Uterus (tissue), 4 donors: Measurements from ENCODE around the gene ME1. TPM values are rescaled to one million over a fixed set of nuclear protein-coding genes. Genes with fewer than 3 reads are reported as not detected.
"Not testable (repeated sequence)": the region's sequence is repeated elsewhere in the genome, so short reads cannot be mapped to it uniquely, and the experiment has no call there.

Experiments
- DNase-seq, 2 donors: peaks; one replicate each; pipeline ENCODE4 v3.0.0-alpha.2; 2019 to 2020
- H3K27ac ChIP-seq, 2 donors: fragments of 200-600 bp; sonication (generic); 1 replicate in 1 of 2; 2 replicates in 1 of 2; pipeline ENCODE4 v1.5.1; 2016 to 2018
- H3K27me3 ChIP-seq, 2 donors: fragments of 200-600 bp; sonication (generic); one replicate each; pipeline ENCODE4 v1.5.1; 2018 to 2019; ENCODE audit warnings: control low read depth in 1 of 2
- H3K36me3 ChIP-seq, 2 donors: fragments of 200-600 bp; sonication (generic); one replicate each; pipeline ENCODE4 v1.5.1; 2019; ENCODE audit warnings: control low read depth in 1 of 2
- H3K4me1 ChIP-seq, 2 donors: fragments of 200-600 bp; sonication (generic); one replicate each; pipeline ENCODE4 v1.5.1; 2018 to 2019; ENCODE audit warnings: control low read depth in 1 of 2
- H3K4me3 ChIP-seq, 2 donors: fragments of 200-600 bp; sonication (generic); 1 replicate in 1 of 2; 2 replicates in 1 of 2; pipeline ENCODE4 v1.5.1; 2018 to 2019; ENCODE audit warnings: mild to moderate bottlenecking in 1 of 2
- H3K9me3 ChIP-seq, 2 donors: fragments of 200-600 bp; sonication (generic); one replicate each; pipeline ENCODE4 v1.5.1; 2019; ENCODE audit warnings: control low read depth in 1 of 2
- CTCF ChIP-seq, 4 experiments: fragments of 200-600 bp in 2 of 4; fragments of 450-650 bp in 2 of 4; sonication (generic) in 2 of 4; IDR thresholded peaks; one replicate each; pipeline ENCODE4 v1.5.1; 2016 to 2019; ENCODE audit warnings: antibody characterized with exemption in 4 of 4, mild to moderate bottlenecking in 2 of 4, moderate library complexity in 1 of 4
- POLR2A ChIP-seq, 2 donors: fragments of 450-650 bp; IDR thresholded peaks; one replicate each; pipeline ENCODE4 v1.6.1; 2016; ENCODE audit warnings: antibody characterized with exemption in 2 of 2, mild to moderate bottlenecking in 1 of 2, moderate library complexity in 1 of 2
- intact Hi-C: fragments of 100-400 bp; cut with DNase I; formaldehyde crosslinking; loops from one replicate; pipeline ENCODE4 v1.15.1; 2023; ENCODE audit warnings: low total_unique reads
- total RNA-seq, 4 donors: library from RNA; depleted of rRNA in 3 of 4; stranded (reverse); fragments of >200 nt in 3 of 4; gene quantifications; one replicate each; pipeline versions ENCODE4 v1.1.0 to v1.2.4, GENCODE V29; 2014 to 2023
- donor health status: DM: yes; HTN: yes; CAD: no.

Gene ME1
- total RNA-seq, 4 donors from 2014 or later, result 1.0 to 18.5 (median 3.2) TPM

GRCh38 chr6:83459663-83460062, 28.8 kb upstream of the ME1 start:
- Histone ChIP-seq H3K27me3 (no peaks in the 10 kb centered on the region), H3K36me3 (no peaks in the 10 kb centered on the region), H3K27ac (no peak overlapping the region), H3K9me3 (no peaks in the 10 kb centered on the region), H3K4me3 (no peak overlapping the region), H3K4me1 (no peaks in the 10 kb centered on the region)
- TF ChIP-seq POLR2A (IDR thresholded peaks at IDR 0.05) (no peak), CTCF (IDR thresholded peaks at IDR 0.05) (no peak)
- intact Hi-C loops, result no loop called here
- DNase-seq, result no peak

- H3K9me3 ChIP-seq, H3K27me3 ChIP-seq, H3K36me3 ChIP-seq, H3K4me1 ChIP-seq, H3K27ac ChIP-seq, intact Hi-C loops, H3K4me3 ChIP-seq, DNase-seq: not testable (repeated sequence)
Observed at GRCh38 chr6:83450015-83450414, 19.2 kb upstream of the ME1 start.

- H3K4me3 ChIP-seq, H3K27me3 ChIP-seq, DNase-seq, H3K4me1 ChIP-seq, H3K27ac ChIP-seq, intact Hi-C loops, H3K36me3 ChIP-seq, H3K9me3 ChIP-seq: not testable (repeated sequence)
Observed at GRCh38 chr6:83444086-83444699, 13.3 kb upstream of the ME1 start.

- DNase-seq, result no peak
- Histone ChIP-seq H3K36me3 (no peaks in the 10 kb centered on the region), H3K27me3 (no peaks in the 10 kb centered on the region), H3K4me1 (no peaks in the 10 kb centered on the region), H3K27ac (no peak overlapping the region), H3K9me3 (no peaks in the 10 kb centered on the region), H3K4me3 (no peak overlapping the region)
- intact Hi-C loops, result no loop called here
- TF ChIP-seq CTCF (IDR thresholded peaks at IDR 0.05) (no peak), POLR2A (IDR thresholded peaks at IDR 0.05) (no peak)
Observed at GRCh38 chr6:83443516-83443915, 12.7 kb upstream of the ME1 start.

DNA sequence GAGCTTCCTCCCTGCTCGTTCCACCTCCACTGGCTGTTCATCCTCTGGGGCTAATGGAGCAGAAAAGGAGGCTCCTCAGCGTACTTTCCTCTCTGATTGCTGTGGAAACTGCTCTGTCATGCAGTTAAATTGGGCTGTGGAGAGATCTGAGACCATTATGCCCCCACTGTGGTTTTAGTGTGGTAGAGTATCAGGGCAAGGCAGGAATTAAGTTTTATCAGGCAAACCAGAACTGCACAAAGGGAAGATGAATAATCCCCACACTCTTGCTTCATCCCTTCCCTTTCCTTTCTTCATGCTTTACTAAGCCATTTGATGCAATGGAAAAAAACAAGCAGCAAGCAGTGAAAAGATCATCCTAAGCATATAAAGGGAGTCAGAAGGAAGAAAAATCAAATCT, 11.9 kb upstream of the ME1 start:
- Histone ChIP-seq H3K4me1 (no peaks in the 10 kb centered on the region), H3K9me3 (no peaks in the 10 kb centered on the region), H3K4me3 (no peak overlapping the region), H3K27me3 (no peaks in the 10 kb centered on the region), H3K27ac (no peak overlapping the region), H3K36me3 (no peaks in the 10 kb centered on the region)
- DNase-seq, result no peak
- intact Hi-C loops, result no loop called here
- no peak for TF ChIP-seq CTCF (IDR thresholded peaks at IDR 0.05)
- no peak for TF ChIP-seq POLR2A (IDR thresholded peaks at IDR 0.05)

- TF ChIP-seq POLR2A (IDR thresholded peaks at IDR 0.05) (no peak), CTCF (IDR thresholded peaks at IDR 0.05) (no peak)
- H3K4me1 ChIP-seq, result no peaks in the 10 kb centered on the region
- no peaks in the 10 kb centered on the region for H3K36me3 ChIP-seq
- H3K4me3 ChIP-seq, result no peak overlapping the region
- no peaks in the 10 kb centered on the region for H3K9me3 ChIP-seq
- DNase-seq, result no peak
- no peaks in the 10 kb centered on the region for H3K27me3 ChIP-seq
- intact Hi-C loops, result no loop called here
- no peak overlapping the region for H3K27ac ChIP-seq
Observed at GRCh38 chr6:83439201-83439600, 8.3 kb upstream of the ME1 start.
